GM12878 (cell line): Measurements from ENCODE around the gene CELSR1. TPM values are rescaled to one million over a fixed set of nuclear protein-coding genes. Genes with fewer than 3 reads are reported as not detected.

Experiments used
- ATAC-seq: fragments of 200-7000 bp; cut with Tn5 transposase; 3 replicates; pipeline ENCODE4 v1.9.1; 2020; ENCODE audit warnings: mild to moderate bottlenecking, moderate library complexity
- BruUV-seq: library from RNA; stranded (reverse); fragments of 400-500 nt; replicated peaks from 2 replicates; lab custom pipeline; 2021; lab: Mats Ljungman, UMichigan
- CTCF ChIA-PET: fragments of 300-600 bp; sonication (Branson Sonifier 250); formaldehyde crosslinking; extraction: SDS; loops from one replicate; lab custom pipeline; 2021; ENCODE audit warnings: inconsistent platforms; lab: Yijun Ruan, JAX
- POLR2A ChIA-PET: fragments of 350-600 bp; formaldehyde crosslinking; extraction: SDS; loops from one replicate; lab custom pipeline; 2021; ENCODE audit warnings: inconsistent platforms; lab: Charles Lee
- RAD21 ChIA-PET: fragments of 300-600 bp; sonication (Branson Sonifier 250); formaldehyde crosslinking; loops from one replicate; lab custom pipeline; 2023; ENCODE audit warnings: antibody characterized with exemption; ENCODE audit not compliant: unreplicated experiment; lab: Charles Lee
- SMC1A ChIA-PET: fragments of 300-600 bp; sonication (Branson Sonifier 250); formaldehyde crosslinking; loops from one replicate; lab custom pipeline; 2023; ENCODE audit not compliant: unreplicated experiment, uncharacterized antibody; lab: Charles Lee
- DNase-seq: peaks from one replicate; pipeline ENCODE4 v3.0.0-alpha.2; 2011; ENCODE audit warnings: low read depth, low spot score
- FAIRE-seq: peaks from 3 replicates; lab custom pipeline; 2011; peaks lifted over from hg19 to GRCh38; lab: Jason Lieb, UNC
- H2AFZ ChIP-seq: 2 replicates; pipeline ENCODE4 v1.6.0; 2011; ENCODE audit warnings: low read depth, low read length, control low read depth; ENCODE audit not compliant: control insufficient read depth
- H3K27ac ChIP-seq: 2 replicates; pipeline ENCODE4 v1.5.1; 2011; ENCODE audit warnings: control low read depth; ENCODE audit not compliant: control insufficient read depth, insufficient read depth
- H3K27me3 ChIP-seq, 2 experiments: replicated peaks in 1 of 2; 2 replicates each; pipeline versions ENCODE4 v1.6.0 to v1.6.1; 2011; ENCODE audit warnings: low read length in 1 of 2; ENCODE audit not compliant: control insufficient read depth in 2 of 2, insufficient read depth in 2 of 2
- H3K36me3 ChIP-seq, 2 experiments: 2 replicates each; pipeline ENCODE4 v1.5.1; 2011; ENCODE audit warnings: low read length in 1 of 2; ENCODE audit not compliant: control insufficient read depth in 2 of 2, insufficient read depth in 2 of 2
- H3K4me1 ChIP-seq: 2 replicates; pipeline ENCODE4 v1.6.1; 2011; ENCODE audit warnings: mild to moderate bottlenecking, low read length, moderate library complexity, mixed read lengths; ENCODE audit not compliant: control insufficient read depth, insufficient read depth
- H3K4me2 ChIP-seq: 2 replicates; pipeline ENCODE4 v1.6.0; 2011; ENCODE audit warnings: control low read depth; ENCODE audit not compliant: control insufficient read depth, insufficient read depth
- H3K4me3 ChIP-seq: fragments of 200-600 bp; sonication (generic); 2 replicates; pipeline ENCODE4 v1.5.1; 2016
- H3K79me2 ChIP-seq: 2 replicates; pipeline ENCODE4 v1.6.0; 2011; ENCODE audit warnings: low read length; ENCODE audit not compliant: control insufficient read depth, insufficient read depth
- H3K9ac ChIP-seq: 2 replicates; pipeline ENCODE4 v1.8.0; 2011; ENCODE audit warnings: low read length, control low read depth, mixed read lengths; ENCODE audit not compliant: control insufficient read depth, insufficient read depth
- H3K9me3 ChIP-seq: replicated peaks from 3 replicates; pipeline ENCODE4 v1.5.1; 2011; ENCODE audit warnings: mild to moderate bottlenecking, low read length; ENCODE audit not compliant: control insufficient read depth, insufficient read depth
- H4K20me1 ChIP-seq: 2 replicates; pipeline ENCODE4 v1.6.0; 2011; ENCODE audit not compliant: control insufficient read depth, insufficient read depth
- BHLHE40 ChIP-seq, 2 experiments: fragments of 450-650 bp in 1 of 2; IDR thresholded peaks; 2 replicates each; pipeline ENCODE4 v1.6.1; 2011 to 2017; ENCODE audit warnings: low read depth in 2 of 2, borderline replicate concordance in 1 of 2, improper control_type of control experiment in 1 of 2, low read length in 1 of 2, mild to moderate bottlenecking in 1 of 2
- CHD2 ChIP-seq: IDR thresholded peaks from 2 replicates; pipeline ENCODE4 v1.6.1; 2011; ENCODE audit warnings: low read depth, low read length, improper control_type of control experiment, borderline replicate concordance
- RCOR1 ChIP-seq: conservative IDR thresholded peaks from 2 replicates; pipeline ENCODE4 v1.6.1; 2012; ENCODE audit warnings: low read depth, low read length, improper control_type of control experiment
- TCF12 ChIP-seq: IDR thresholded peaks from 2 replicates; pipeline ENCODE4 v1.6.1; 2011; ENCODE audit warnings: low read depth, mild to moderate bottlenecking, low read length
- TCF3 ChIP-seq: IDR thresholded peaks from 2 replicates; pipeline ENCODE4 v1.6.1; 2012; ENCODE audit warnings: low read depth, mild to moderate bottlenecking, low read length, borderline replicate concordance; ENCODE audit not compliant: insufficient read depth
- WGBS: methylation state at CpG from one replicate; pipeline ENCODE4 v1.1.6; 2016; ENCODE audit warnings: low lambda C conversion rate; ENCODE audit not compliant: insufficient replicate concordance, insufficient coverage; ENCODE audit errors: missing lambda C conversion rate; 5-methylcytosine and 5-hydroxymethylcytosine counted together
- in situ Hi-C: fragments of 300-500 bp; cut with MboI; formaldehyde crosslinking; loops from 9 replicates; pipeline ENCODE4 v1.14.3; 2018; ENCODE audit warnings: mixed read lengths
- intact Hi-C: fragments of 100-400 bp; cut with micrococcal nuclease; formaldehyde crosslinking; loops from one replicate; pipeline ENCODE4 v1.14.2; 2022; ENCODE audit not compliant: unreplicated experiment
- polyA plus RNA-seq, 11 experiments: library from polyadenylated mRNA; depleted of rRNA in 4 of 11; unstranded in 6 of 11; stranded (reverse) in 5 of 11; fragments of >200 nt; fragmentation: Nextera tagmentation in 4 of 11; fragmentation: Illumina TruSeq in 1 of 11; extraction: Ambion mirVana in 4 of 11; extraction: Trizol in 1 of 11; gene quantifications; 1 replicate in 1 of 11; 2 replicates in 10 of 11; pipeline versions ENCODE4 v1.2.1 to v1.2.3, GENCODE V29; 2011 to 2016; ENCODE audit warnings: inconsistent platforms in 2 of 11, missing spikeins in 2 of 11, low read depth in 1 of 11
- total RNA-seq, 4 experiments: library from RNA; depleted of rRNA in 3 of 4; stranded (reverse); fragments of >200 nt in 3 of 4; fragmentation: Illumina TruSeq in 1 of 4; extraction: Trizol in 1 of 4; gene quantifications; 2 replicates each; pipeline versions ENCODE4 v1.2.1 to v1.2.3, GENCODE V29; 2013 to 2021
- TF ChIP-seq, protein P1 (sequence below): fragments of 450-650 bp; IDR thresholded peaks from 2 replicates; pipeline ENCODE4 v1.6.1; 2016; ENCODE audit warnings: mild to moderate bottlenecking

The CELSR1 gene
- total and polyA plus RNA-seq, 10 of the 15 experiments (the other 5 are each of a cell fraction or from before 2014, with no cell fraction given): 0.05 to 1.7 (median 0.35) TPM; not detected in 2

- no TSS peak for BruUV-seq
- no peaks in the 10 kb centered on the region for H3K79me2 ChIP-seq
- SMC1A ChIA-PET: no interaction called here
- WGBS: 43% methylated on average over 11 of the region's 11 CpGs
- H3K36me3 ChIP-seq: no peaks in the 10 kb centered on the region
- H4K20me1 ChIP-seq: no peaks in the 10 kb centered on the region
- no peaks in the 10 kb centered on the region; a peak in 1 of 4 replicates for H3K27me3 ChIP-seq
- TF ChIP-seq TCF3 (no peak), CHD2 (no peak), BHLHE40 (IDR thresholded peaks at IDR 0.05; ENCODE audit: borderline replicate concordance in 1 of 2, low read depth in 2 of 2, low read length in 1 of 2) (peak; percentile 27 to 52; a peak in 2 of 4 replicates), TCF12 (peak; percentile 38; the same call in 1 of the 2 replicates)
- DNase-seq (no peak), ATAC-seq (no peak), FAIRE-seq (no peak)
- H3K9me3 ChIP-seq: no peaks in the 10 kb centered on the region; the same call in 2 of the 3 replicates
- H3K27ac ChIP-seq: no peak overlapping the region
- H3K4me3 ChIP-seq: no peak overlapping the region
- no peak overlapping the region for H2AFZ ChIP-seq
- POLR2A ChIA-PET: no interaction called here
- no peak overlapping the region for H3K4me2 ChIP-seq
- intact Hi-C loops (no loop called here), in situ Hi-C loops (no loop called here)
- RAD21 ChIA-PET: no interaction called here
- H3K9ac ChIP-seq: no peak overlapping the region
- peaks cover 3% of the 10 kb centered on the region; the same call in 1 of the 2 replicates for H3K4me1 ChIP-seq
- CTCF ChIA-PET: no interaction called here
Measured at GRCh38 chr22:46490538-46490937, 46.9 kb downstream of the CELSR1 start.

DNA sequence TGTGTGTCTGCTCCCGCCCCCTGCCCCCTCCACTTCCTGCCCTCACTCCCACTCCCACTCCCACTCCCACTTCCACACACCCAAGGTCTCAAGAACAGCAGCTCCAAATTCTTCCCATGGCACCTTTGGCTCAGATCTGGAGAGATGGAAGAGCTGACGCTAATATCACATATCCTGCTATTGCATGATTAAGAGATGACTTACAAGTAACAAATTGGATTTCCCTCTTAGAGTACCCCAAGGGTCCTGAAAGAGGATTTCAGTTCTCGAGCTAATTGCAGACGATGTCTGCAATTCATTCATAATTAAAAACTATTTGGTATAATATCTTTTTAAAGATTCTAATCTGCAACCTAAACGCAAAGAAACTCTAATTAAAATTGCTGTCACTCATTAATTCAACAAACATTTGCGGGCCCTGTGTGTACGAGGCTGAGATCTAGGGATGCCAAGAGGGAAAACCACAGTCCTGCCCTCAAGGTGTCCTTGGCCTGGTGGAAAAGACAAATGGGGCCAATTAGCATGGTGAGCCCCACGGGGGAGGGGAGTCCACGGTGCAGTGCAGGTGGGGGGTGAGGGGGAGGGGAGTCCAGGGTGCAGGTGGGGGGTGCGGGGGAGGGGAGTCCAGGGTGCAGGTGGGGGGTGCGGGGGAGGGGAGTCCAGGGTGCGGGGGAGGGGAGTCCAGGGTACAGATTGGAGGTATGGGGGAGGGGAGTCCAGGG lies 50.3 kb downstream of the CELSR1 start:
- H3K79me2 ChIP-seq: no peaks in the 10 kb centered on the region
- H3K4me1 ChIP-seq: peaks cover 10% of the 10 kb centered on the region; the same call in 1 of the 2 replicates
- H3K4me2 ChIP-seq: no peak overlapping the region
- H3K27ac ChIP-seq: no peak overlapping the region
- FAIRE-seq (no peak), DNase-seq (no peak), ATAC-seq (no peak)
- H3K36me3 ChIP-seq: no peaks in the 10 kb centered on the region
- H2AFZ ChIP-seq: no peak overlapping the region
- intact Hi-C loops (no loop called here), in situ Hi-C loops (no loop called here)
- no peaks in the 10 kb centered on the region; the same call in 2 of the 3 replicates for H3K9me3 ChIP-seq
- SMC1A ChIA-PET: interaction anchor here (0.7 to 1.6 kb wide), 2 partner anchors 11 to 24 kb away, joined by 3 to 9 read pairs; no protein-coding TSS in a partner anchor
- no peaks in the 10 kb centered on the region for H4K20me1 ChIP-seq
- no peaks in the 10 kb centered on the region; a peak in 1 of 4 replicates for H3K27me3 ChIP-seq
- no peak overlapping the region for H3K4me3 ChIP-seq
- H3K9ac ChIP-seq: no peak overlapping the region
- CTCF ChIA-PET: no interaction called here
- POLR2A ChIA-PET: no interaction called here
- no TSS peak for BruUV-seq
- no peak for TF ChIP-seq RCOR1
- TF ChIP-seq, protein P1, sequence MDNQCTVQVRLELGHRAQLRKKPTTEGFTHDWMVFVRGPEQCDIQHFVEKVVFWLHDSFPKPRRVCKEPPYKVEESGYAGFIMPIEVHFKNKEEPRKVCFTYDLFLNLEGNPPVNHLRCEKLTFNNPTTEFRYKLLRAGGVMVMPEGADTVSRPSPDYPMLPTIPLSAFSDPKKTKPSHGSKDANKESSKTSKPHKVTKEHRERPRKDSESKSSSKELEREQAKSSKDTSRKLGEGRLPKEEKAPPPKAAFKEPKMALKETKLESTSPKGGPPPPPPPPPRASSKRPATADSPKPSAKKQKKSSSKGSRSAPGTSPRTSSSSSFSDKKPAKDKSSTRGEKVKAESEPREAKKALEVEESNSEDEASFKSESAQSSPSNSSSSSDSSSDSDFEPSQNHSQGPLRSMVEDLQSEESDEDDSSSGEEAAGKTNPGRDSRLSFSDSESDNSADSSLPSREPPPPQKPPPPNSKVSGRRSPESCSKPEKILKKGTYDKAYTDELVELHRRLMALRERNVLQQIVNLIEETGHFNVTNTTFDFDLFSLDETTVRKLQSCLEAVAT: no peak
- RAD21 ChIA-PET: interaction anchor here (2.2 kb wide), 1 partner anchor 27 kb away, joined by 10 read pairs; no protein-coding TSS in a partner anchor
- WGBS: 29% methylated on average over 7 of the region's 12 CpGs
